Psoas muscle (tissue), 8 donors: ENCODE results near the gene URB2. TPM values are rescaled to one million over a fixed set of nuclear protein-coding genes. Genes with fewer than 3 reads are reported as not detected.
"Not testable (repeated sequence)": the region's sequence is repeated elsewhere in the genome, so short reads cannot be mapped to it uniquely, and the experiment has no call there.

Experiments
- ATAC-seq, 4 donors: fragments of 200-7000 bp; cut with Tn5 transposase; one replicate each; pipeline ENCODE4 v1.9.1; 2020; ENCODE audit warnings: moderate library complexity in 3 of 4, mild to moderate bottlenecking in 2 of 4
- DNase-seq, 2 donors: peaks; one replicate each; pipeline ENCODE4 v3.0.0-alpha.2; 2020
- H3K27ac ChIP-seq: fragments of 200-600 bp; one replicate; pipeline ENCODE4 v1.8.0; 2022
- H3K27me3 ChIP-seq, 3 donors: fragments of 200-600 bp in 1 of 3; one replicate each; pipeline versions ENCODE4 v1.6.1 to v1.8.0; 2013 to 2022; ENCODE audit warnings: low read length in 2 of 3, mild to moderate bottlenecking in 2 of 3, moderate library complexity in 1 of 3; ENCODE audit not compliant: insufficient read depth in 3 of 3
- H3K36me3 ChIP-seq, 2 donors: fragments of 200-600 bp in 1 of 2; one replicate each; pipeline versions ENCODE4 v1.6.1 to v1.8.0; 2013 to 2022; ENCODE audit warnings: low read depth in 1 of 2, mild to moderate bottlenecking in 1 of 2, moderate library complexity in 1 of 2; ENCODE audit not compliant: insufficient read depth in 1 of 2
- H3K4me1 ChIP-seq: fragments of 200-600 bp; one replicate; pipeline ENCODE4 v1.8.0; 2022
- H3K4me3 ChIP-seq: fragments of 200-600 bp; one replicate; pipeline ENCODE4 v1.8.0; 2022; ENCODE audit warnings: mild to moderate bottlenecking
- H3K9me3 ChIP-seq: fragments of 200-600 bp; one replicate; pipeline ENCODE4 v1.8.0; 2022
- CTCF ChIP-seq: fragments of 200-600 bp; IDR thresholded peaks from one replicate; pipeline ENCODE4 v1.8.0; 2022; ENCODE audit warnings: antibody characterized with exemption
- WGBS, 3 donors: extraction: QIAGEN DNeasy Blood & Tissue Kit; methylation state at CpG; one replicate each; pipeline versions ENCODE4 v1.1.6 to v1.1.7; 2013; 5-methylcytosine and 5-hydroxymethylcytosine counted together
- intact Hi-C, 2 donors: fragments of 100-400 bp; cut with DNase I; formaldehyde crosslinking; loops; one replicate each; pipeline versions ENCODE4 v1.11.0 to v1.14.2; 2022
- polyA plus RNA-seq, 3 donors: library from polyadenylated mRNA; stranded (reverse); fragments of 200-250 nt; gene quantifications; one replicate each; pipeline ENCODE4 v1.2.3, GENCODE V29; 2013
- total RNA-seq, 4 donors: library from RNA; stranded (reverse); fragmentation: NEBNext Ultra II Directional in 2 of 4; extraction: Animal tissue kit (Norgen Biotek cat#: 25700) in 2 of 4; gene quantifications; one replicate each; pipeline versions ENCODE4 v1.2.1 to v1.2.4, GENCODE V29; 2021 to 2023
- donor health status: healthy with polysubstance abuse.
- donor health status: DM: no; HTN: no; CAD: no; lungs with moderate emphysema.
- donor health status: Bipolar disorder and iron deficiency.
- donor health status: healthy.
- donor health status: DM: yes; HTN: yes; CAD: no.
- donor health status: DM: no; HTN: no; CAD: no.
- donor health status: DM: no; HTN: no; CAD: no.
- donor health status: DM: yes; HTN: yes; CAD: no.

URB2 gene
- total and polyA plus RNA-seq, 7 donors = 4.7 to 18.2 (median 10.2) TPM

DNA sequence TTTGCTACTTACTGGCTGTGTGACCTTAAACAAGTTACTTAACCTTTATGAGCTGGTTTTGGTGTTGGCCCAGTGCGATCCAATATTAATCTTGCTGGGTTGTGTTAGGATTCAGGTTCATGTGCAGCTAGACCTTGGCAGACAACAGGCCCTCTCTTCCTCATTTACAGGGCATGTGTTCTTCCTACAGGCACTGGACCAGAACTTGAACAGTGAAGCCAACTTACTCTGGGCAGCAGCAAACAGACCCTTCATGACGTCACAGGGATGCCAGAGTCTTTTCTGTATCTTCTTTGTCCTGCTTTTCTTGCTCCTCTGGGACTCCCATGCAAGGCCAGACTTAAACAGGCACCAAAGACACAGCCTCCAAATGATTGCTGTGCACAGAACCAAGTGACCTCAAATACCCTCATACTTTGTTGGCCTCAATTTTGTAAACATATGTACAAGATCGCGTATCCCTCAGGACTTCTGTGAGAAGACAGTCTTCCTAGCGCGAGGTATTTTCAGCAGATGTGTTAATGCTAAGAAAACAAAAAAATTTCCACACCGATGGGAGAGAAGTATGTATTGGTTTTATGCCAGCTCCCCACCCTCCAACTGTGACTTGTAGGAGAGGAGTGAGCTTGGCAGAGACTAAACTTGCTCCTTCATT lies 73.7 kb downstream of the URB2 start:
- ATAC-seq = peak in 2 of 4 donors; percentile 21 to 29
- TF ChIP-seq CTCF = no peak
- Histone ChIP-seq H3K27ac (no peak overlapping the region), H3K9me3 (no peaks in the 10 kb centered on the region), H3K4me1 (peaks cover 3% of the 10 kb centered on the region), H3K27me3 (no peaks in the 10 kb centered on the region), H3K36me3 (no peaks in the 10 kb centered on the region), H3K4me3 (no peak overlapping the region)
- intact Hi-C loops = no loop called here
- WGBS, 3 donors = 19 to 30% (median 26%) methylated on average over 7 of the region's 7 CpGs
- no peak for DNase-seq

GRCh38 chr1:229704157-229704556 lies 78.1 kb downstream of the URB2 start:
- H3K27me3 ChIP-seq = no peaks in the 10 kb centered on the region
- intact Hi-C loops = no loop called here
- no peak for ATAC-seq

GRCh38 chr1:229705152-229705551 lies 79.1 kb downstream of the URB2 start:
- intact Hi-C loops, H3K27me3 ChIP-seq, DNase-seq, H3K36me3 ChIP-seq, H3K9me3 ChIP-seq, H3K27ac ChIP-seq, H3K4me1 ChIP-seq, ATAC-seq, H3K4me3 ChIP-seq: not testable (repeated sequence)
- 89 to 93% (median 91%) methylated on average over 2 of the region's 2 CpGs for WGBS, 3 donors

More at GRCh38 chr1:229704157-229704556, 78.1 kb downstream of the URB2 start:
- H3K4me3 ChIP-seq = no peak overlapping the region
- no peaks in the 10 kb centered on the region for H3K4me1 ChIP-seq
- no peak for TF ChIP-seq CTCF
- WGBS, 3 donors = 76 to 80% (median 79%) methylated on average over 2 of the region's 2 CpGs
- H3K27ac ChIP-seq = no peak overlapping the region
- H3K9me3 ChIP-seq = no peaks in the 10 kb centered on the region
- H3K36me3 ChIP-seq = no peaks in the 10 kb centered on the region
- no peak for DNase-seq

GRCh38 chr1:229707127-229707526 lies 81.1 kb downstream of the URB2 start:
- H3K36me3 ChIP-seq, H3K9me3 ChIP-seq, DNase-seq, ATAC-seq, H3K27ac ChIP-seq, H3K27me3 ChIP-seq, intact Hi-C loops, H3K4me3 ChIP-seq, H3K4me1 ChIP-seq: not testable (repeated sequence)
- 82 to 84% (median 84%) methylated on average over 6 of the region's 6 CpGs for WGBS, 3 donors

DNA sequence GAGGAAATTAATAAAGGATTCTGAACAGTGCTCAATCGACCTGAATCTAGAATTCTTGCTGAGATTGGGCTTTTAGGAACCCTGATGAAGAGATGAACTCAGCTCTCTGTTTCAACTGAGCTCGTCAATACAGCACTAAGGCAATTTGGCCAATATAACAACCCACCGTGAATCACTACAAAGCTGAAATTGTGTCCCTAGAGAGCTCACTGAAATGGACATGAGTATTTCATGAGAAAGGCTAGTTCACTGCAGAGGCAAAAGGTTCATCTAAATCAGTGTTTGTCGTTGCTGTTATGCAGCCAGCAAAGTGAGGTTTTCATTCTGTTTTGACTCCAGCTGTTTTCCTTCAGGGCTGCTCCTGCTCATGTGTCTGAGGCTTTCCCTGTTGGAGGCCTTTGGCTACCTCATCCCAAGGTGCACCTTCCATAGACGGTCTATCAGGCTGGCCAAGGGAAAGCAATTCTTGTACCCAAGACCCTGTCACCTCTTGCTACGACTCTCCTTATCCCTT lies 83.5 kb downstream of the URB2 start:
- intact Hi-C loops = no loop called here
- H3K27me3 ChIP-seq = no peaks in the 10 kb centered on the region
- no peaks in the 10 kb centered on the region for H3K9me3 ChIP-seq
- TF ChIP-seq CTCF = no peak
- H3K36me3 ChIP-seq = no peaks in the 10 kb centered on the region
- DNase-seq (no peak), ATAC-seq (no peak)
- no peak overlapping the region for H3K27ac ChIP-seq
- H3K4me1 ChIP-seq = no peaks in the 10 kb centered on the region
- no peak overlapping the region for H3K4me3 ChIP-seq
- WGBS, 3 donors = 76 to 78% (median 76%) methylated on average over 6 of the region's 6 CpGs

Other genes with a start within 250 kb of the URB2 start
- gene ACTA1, start 192.2 kb upstream of the URB2 start, total RNA-seq = over 10,000 TPM in 3 of 4 donors, 1,000 to 10,000 TPM in 1; 8,109 to 28,566 (median 18,858) TPM
- gene ACTA1, start 192.2 kb upstream of the URB2 start, polyA plus RNA-seq = over 10,000 TPM; 11,314 to 26,656 (median 13,405) TPM
- 10 to 100 TPM; 24.1 to 29.3 (median 26.4) TPM for gene NUP133, start 117.9 kb upstream of the URB2 start, total RNA-seq
- 10 to 100 TPM in 1 of 3 donors, 1 to 10 TPM in 2; 9.3 to 18.7 (median 9.5) TPM for gene NUP133, start 117.9 kb upstream of the URB2 start, polyA plus RNA-seq
- 10 to 100 TPM in 3 of 4 donors, 1 to 10 TPM in 1; 9.8 to 20.8 (median 17.5) TPM for gene ABCB10, start 67.5 kb upstream of the URB2 start, total RNA-seq
- gene ABCB10, start 67.5 kb upstream of the URB2 start, polyA plus RNA-seq = 10 to 100 TPM in 1 of 3 donors, 1 to 10 TPM in 2; 6.9 to 10.8 (median 9.0) TPM
- gene TAF5L, start 125 bp upstream of the URB2 start, total RNA-seq = 10 to 100 TPM in 3 of 4 donors, 1 to 10 TPM in 1; 8.5 to 49.0 (median 28.6) TPM
- 10 to 100 TPM; 13.8 to 31.7 (median 15.7) TPM for gene TAF5L, start 125 bp upstream of the URB2 start, polyA plus RNA-seq